GM12874 (cell line): ENCODE measurements around the gene TMEM204.

ENCODE experiments used
- CTCF ChIP-seq: IDR thresholded peaks from 2 replicates; pipeline ENCODE4 v1.5.1; 2011; ENCODE audit warnings: low read depth, mild to moderate bottlenecking, control low read depth, low read length, moderate library complexity; ENCODE audit not compliant: insufficient read depth

TMEM204 gene

GRCh38 chr16:1565083-1565805 lies 31.8 kb downstream of the TMEM204 start:
- no peak for TF ChIP-seq CTCF

DNA sequence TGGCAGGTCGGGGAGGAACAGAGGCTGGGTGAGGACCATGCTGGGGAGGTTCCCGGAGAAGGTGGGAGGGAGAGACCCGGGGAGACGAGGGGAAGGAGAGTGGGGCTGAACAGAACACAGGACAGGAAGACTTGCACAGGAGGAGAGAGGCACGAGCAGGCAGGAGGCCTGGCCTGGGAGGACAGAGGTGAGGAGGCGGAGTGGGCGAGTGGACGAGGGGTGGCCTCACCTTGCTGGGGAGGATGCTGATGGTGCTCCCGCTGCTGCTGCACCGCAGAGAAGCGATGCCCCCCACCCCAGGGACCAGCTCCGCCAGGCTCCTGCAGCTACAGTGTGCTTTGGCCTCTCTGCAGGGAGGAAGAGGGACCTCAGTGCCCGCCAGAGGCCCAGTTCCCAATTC lies 34.5 kb downstream of the TMEM204 start:
- no peak for TF ChIP-seq CTCF

- no peak for TF ChIP-seq CTCF
Observed at GRCh38 chr16:1571012-1571671, 37.7 kb downstream of the TMEM204 start.

DNA sequence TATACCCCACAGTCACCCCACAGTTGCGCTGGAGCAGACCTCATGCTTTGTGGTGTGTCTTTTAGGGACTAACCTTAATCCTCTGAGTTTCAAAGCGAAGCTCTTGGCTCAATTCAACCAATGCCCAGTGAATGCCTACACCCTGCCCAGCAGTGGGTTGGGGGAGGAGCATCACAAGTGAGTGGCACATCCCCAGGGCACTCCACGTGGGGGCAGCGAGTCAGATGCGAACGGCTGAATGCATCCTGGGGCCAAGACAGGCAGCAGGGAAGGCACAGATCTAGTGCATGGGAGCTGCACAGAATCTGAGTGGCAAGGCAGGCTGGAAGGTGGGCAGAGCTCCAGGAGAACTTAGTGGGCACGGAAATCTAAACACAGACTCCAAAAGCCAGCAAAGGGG lies 39.2 kb downstream of the TMEM204 start:
- TF ChIP-seq CTCF = no peak

- no peak for TF ChIP-seq CTCF
Observed at GRCh38 chr16:1573301-1573700, 39.8 kb downstream of the TMEM204 start.

DNA sequence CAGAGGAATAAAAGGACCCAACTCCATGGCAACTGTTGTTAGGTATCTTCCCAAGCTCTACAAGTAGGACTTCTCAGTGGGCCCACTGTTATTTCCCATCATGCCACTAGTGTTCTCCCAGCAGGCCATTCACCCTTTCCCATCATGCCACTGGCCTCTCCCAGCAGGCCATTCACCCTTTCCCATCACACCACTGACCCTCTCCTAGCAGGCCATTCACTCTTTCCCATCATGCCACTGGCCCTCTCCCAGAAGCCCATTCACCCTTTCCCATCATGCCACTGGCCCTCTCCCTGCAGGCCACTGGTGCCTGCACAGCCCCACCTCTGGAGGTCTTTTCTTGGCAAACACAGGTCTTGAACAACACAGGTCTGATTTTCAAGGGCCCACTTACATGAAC lies 42.1 kb downstream of the TMEM204 start:
- TF ChIP-seq CTCF = no peak

DNA sequence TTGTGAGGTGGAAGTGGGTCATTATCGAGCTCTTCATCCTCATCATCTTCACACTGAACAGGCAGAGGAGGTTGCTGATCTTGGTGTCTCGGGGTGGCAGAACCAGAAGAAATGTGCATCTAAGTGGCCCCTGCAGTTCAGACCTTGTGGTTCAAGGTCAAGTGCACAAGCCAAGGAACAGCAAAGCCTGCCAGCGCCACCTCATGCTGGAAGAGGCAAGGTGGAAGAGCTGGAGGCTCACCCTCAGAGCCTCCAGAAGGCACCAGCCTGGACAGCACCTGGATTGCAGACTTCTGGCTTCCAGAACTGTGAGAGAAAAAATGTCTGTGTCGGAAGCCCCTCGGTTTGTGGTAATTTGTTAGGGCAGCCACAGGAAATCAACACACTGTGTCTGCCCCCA lies 45.7 kb downstream of the TMEM204 start:
- no peak for TF ChIP-seq CTCF
